ENCODE measurements around the gene MSL2.
A peak's percentile ranks its signal among the peaks of the same experiment; 100 is the strongest.
"Not testable (repeated sequence)": the region's sequence is repeated elsewhere in the genome, so short reads cannot be mapped to it uniquely, and the experiment has no call there.

MSL2 gene

DNA sequence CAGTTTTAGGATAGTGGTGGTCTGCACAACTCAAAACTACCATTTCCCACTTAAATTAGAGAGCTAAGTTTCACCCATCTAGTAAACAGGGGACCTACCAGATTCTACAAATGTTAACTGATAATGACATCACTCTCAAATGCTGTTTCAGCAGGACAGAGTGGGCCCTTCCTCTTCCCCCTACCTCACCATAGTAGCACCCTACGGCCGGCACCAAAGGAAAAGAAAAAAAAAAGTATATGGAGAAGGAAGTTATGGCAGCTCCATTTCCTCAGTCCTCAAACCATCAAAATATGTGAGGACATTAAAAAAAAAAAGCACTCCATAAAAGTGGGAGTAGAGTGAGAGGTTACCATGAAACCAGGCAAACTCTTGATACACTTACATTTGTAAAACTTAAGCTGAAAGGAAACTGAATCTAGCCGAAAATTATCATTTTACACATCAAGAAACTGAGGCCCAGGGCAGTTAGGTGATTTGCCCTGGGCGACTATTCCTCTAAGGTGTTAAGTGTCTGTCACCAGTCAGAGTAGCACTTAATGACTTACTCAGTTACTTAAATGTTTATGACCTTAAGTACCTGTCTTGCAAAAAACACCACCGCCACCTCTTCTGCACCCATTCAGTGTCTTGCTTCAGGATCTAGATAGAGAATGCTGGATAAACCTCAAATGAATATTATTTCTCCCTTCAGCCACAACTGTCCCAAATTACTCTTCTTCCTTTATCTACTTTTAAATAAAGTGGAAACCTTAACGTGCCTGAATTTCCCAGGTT lies 2.7 kb downstream of the MSL2 start:
- DNase-seq, result peak in 1 of 51 donors; percentile 21

DNA sequence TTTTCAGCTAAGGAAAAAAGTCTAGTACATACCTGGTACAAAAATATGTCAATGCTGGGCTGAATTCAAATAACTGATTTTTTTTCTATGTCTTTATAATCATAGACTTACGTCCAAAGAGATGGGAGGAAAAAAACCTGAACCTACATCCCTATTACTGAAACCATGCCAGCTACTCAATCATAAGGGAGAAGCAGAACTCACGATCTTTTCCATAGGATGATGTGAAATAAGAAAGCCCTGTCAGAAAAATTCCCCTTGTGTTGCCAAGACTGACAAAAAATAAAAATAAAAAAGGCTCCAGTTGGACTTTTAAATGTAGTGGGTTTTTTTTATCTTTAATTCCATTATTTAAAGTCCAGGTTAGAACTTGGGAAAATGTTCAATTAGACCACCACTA lies 3.3 kb downstream of the MSL2 start:
- DNase-seq, result no peak

DNA sequence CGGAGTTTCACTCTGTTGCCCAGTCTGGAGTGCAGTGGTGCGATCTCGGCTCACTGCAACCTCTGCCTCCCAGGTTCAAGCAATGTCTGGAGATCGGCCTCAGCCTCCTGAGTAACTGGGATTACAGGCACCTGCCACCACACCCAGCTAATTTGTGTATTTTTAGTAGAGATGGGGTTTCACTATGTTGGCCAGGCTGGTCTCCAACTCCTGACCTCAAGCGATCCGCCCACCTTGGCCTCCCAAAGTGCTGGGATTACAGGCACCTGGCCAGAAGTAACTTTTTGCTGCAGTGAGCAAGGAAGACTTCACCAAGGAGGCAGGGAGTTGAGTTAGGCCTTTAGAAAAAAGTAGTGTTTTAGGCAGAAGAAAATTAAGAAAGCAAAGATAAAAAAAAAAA lies 3.9 kb downstream of the MSL2 start:
- DNase-seq, result not testable (repeated sequence)

DNA sequence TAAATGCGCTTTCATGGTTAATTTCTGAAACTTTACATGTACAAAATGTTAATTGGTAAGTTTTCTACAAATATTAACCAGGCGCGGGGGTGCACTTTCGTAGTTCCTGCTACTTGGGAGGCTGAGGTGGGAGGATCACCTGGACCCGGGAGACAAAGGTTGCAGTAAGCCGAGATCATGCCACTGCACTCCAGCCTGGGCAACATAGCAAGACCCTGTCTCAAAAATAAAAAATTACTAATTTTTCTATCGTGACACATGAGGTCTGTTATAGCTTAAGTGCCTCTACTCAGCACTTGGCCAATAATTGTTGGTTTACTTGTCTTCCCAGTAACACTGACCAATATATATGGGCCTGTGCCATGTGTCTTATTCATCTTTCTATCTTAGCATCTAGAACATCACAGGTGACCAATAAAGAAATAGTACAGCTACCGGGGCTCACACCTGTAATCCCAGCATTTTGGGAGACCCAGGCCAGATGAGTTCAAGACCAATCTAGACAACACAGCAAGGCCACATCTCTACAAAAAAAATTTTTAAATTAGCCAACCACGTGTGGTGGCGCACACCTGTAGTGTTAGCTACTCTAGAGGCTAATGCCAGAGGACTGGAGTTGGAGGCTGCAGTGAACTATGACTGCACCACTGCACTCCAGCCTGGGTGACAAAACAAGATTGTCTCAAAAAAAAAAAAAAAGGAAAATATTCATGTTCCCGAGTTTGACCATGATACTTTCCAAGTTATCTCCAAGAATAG lies 6.1 kb downstream of the MSL2 start:
- DNase-seq, result no peak

DNA sequence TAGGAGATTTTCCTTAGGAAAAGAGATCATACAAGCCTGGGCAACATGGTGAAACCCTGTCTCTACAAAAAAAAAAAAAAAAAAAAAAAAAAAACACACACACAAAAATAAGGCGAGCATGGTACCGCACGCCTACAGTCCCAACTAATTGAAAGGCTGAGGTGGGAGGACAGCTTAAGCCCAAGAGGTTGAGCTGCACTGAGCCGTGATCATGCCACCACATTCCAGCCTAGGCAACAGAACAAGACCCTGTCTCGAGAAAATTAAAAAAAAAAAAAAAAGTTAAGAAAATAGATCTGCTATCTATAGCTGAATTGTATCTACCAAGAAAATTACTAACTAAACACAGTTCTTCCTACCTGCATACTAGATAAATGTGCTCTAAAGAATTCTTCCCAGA lies 7.1 kb downstream of the MSL2 start:
- DNase-seq, result no peak

DNA sequence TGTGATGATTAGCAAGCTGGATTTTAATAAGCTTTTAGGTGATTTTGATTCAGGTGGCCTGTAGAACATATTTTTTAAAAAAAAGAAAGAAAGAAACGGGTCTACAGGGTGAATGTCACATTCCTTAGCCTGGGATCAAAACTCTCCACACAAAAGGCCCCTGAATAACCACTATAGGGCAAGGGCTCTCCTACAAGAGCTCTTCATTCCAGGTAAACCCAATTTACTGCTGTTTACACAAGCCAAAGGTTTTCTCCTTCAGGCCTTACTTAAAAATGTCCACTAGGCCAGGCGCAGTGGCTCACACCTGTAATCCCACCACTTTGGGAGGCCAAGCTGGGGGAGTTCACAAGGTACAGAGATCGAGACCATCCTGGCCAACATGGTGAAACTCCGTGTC lies 8.3 kb downstream of the MSL2 start:
- no peak for DNase-seq

GRCh38 chr3:136186846-136187245 lies 9.3 kb downstream of the MSL2 start:
- no peak for DNase-seq

DNA sequence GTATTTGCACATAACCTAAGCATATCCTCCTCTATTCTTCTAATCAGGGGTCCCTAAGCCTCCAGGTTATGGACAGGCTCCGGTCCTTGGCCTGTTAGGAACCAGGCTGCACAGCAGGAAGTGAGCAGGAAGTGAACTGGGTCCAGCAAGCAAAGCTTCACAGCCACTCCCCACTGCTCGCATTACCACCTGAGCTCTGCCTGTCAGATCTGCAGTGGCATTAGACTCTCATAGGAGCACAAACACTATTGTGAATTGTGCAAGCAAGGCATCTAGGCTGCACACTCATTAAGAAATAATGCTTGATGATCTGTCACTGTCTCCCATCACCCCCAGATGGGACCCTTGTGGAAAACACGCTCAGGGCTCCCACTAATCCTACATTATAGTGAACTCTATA lies 9.8 kb downstream of the MSL2 start:
- no peak for DNase-seq

DNA sequence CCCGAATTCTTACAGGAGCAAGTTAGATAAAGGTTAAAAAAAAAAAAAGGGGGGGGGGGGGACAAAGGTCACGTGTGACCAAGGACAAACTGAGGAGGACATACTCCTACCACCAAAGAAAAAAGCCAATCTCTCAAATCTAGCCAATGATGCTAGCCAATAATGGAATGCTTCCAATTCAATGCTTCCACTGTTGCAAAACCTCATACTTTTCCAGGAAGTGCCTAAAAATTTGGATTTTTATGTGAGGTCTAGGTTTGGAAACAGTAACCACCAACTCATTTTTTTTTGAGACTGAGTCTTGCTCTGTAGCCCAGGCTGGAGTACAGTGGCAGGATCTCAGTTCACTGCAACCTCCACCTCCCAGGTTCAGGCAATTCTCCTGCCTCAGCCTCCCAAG lies 11.4 kb downstream of the MSL2 start:
- no peak for DNase-seq

GRCh38 chr3:136181741-136182140 lies 14.4 kb downstream of the MSL2 start:
- no peak for DNase-seq

GRCh38 chr3:136177876-136178275 lies 18.3 kb downstream of the MSL2 start:
- DNase-seq, result no peak

DNA sequence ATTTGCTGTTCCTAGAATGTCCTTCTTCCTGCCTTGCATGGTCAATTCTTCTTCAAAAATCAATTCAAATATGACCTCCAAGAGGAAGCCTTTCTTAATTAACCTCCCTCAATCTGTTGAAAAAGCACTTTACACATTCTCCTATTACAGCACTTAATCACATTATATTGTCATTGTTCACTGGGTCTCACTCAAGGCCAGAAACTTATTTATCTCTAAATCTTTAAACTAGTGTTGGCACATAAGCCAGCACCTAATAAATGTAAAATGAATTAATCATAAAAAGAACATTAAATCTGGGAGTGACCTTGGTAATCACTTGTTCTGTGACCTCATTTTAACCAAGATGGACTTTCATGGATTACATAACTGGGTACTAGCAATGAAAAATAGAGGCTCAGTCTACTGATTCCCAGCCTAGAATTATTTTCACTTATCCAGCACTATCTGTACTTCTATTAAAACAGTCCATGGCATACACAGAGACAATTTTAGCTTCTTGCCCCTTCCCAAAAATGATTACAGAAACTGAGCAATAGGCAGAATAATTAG lies 22.1 kb downstream of the MSL2 start:
- no peak for DNase-seq

DNA sequence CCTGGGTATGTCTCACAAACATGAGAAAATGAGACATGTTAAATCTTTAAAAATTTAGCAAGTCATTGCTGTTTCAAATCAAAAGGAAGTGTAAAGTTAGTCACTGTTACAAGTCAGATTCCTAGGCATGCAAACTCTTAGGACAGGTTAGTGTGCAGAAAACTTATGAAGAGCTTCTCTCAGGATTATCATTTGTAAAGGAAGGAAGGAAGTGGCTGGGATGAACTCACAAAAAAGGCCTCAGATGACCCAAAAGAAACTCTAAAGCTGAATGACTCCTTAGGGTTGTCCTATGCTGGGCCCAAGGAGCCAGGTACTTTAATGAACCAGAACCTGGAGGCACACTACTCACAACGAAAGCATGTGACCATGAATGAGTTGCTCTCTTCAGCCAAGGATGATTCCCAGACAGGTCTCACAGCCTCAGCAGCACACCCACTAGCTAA lies 25.0 kb downstream of the MSL2 start:
- DNase-seq, result no peak

- not testable (repeated sequence) for DNase-seq
Measured at GRCh38 chr3:136168236-136168635, 27.9 kb downstream of the MSL2 start.

GRCh38 chr3:136166507-136166906 lies 29.6 kb downstream of the MSL2 start:
- DNase-seq, result no peak

GRCh38 chr3:136163607-136164006 lies 32.5 kb downstream of the MSL2 start:
- not testable (repeated sequence) for DNase-seq

DNA sequence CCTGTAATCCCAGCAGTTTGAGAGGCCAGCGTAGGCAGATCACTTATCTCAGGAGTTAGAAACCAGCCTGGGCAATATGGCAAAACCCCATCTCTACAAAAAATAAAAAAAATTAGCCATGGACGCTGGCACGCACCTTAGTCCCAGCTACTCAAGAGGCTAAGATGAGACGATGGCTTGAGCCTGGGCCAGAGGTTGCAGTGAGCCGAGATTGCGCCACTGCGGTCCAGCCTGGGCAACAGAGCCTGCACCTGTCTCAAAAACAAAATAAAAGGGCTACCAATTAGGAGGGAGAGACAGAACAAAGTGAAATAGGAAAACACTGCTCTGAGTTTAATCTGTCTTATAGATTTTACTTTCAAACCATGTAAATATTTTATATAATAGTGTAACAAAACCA lies 33.8 kb downstream of the MSL2 start:
- DNase-seq, result no peak

DNA sequence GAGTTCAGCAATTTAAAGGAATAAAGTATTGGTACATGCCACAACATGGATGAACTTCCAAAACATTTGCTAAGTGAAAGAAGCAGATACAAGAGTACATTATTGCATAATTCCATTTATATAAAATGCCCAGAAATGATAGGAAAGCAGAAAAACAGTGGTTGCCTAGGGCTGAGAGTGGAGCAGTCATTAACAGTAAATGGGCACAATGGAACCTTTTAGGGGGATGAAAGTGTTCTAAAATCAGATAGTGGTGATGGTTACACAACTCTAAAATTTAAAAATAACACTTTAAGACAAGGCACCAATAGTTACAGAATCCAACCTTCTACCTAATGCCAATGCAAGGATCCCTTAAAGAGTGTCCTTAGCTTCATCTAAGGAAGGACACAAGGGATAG lies 34.6 kb downstream of the MSL2 start:
- no peak for DNase-seq

DNA sequence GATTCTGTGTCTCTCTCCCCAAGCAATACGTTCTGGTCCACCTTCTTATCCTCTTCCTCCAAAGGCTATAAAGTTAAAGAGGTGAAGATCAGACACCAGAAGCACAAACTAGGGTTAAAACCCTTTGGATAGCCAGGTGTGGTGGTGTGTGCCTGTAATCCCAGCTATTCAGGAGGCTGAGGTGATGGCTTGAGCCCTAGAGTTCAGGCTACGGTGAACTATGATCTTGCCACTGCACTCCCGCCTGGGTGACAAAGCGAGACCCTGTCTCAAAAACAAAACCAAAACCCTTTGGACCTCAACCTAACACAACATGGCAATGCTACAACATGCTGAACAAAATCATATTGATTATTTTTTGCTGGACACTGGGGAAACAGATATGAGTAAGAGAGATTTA lies 43.2 kb downstream of the MSL2 start:
- no peak for DNase-seq

DNA sequence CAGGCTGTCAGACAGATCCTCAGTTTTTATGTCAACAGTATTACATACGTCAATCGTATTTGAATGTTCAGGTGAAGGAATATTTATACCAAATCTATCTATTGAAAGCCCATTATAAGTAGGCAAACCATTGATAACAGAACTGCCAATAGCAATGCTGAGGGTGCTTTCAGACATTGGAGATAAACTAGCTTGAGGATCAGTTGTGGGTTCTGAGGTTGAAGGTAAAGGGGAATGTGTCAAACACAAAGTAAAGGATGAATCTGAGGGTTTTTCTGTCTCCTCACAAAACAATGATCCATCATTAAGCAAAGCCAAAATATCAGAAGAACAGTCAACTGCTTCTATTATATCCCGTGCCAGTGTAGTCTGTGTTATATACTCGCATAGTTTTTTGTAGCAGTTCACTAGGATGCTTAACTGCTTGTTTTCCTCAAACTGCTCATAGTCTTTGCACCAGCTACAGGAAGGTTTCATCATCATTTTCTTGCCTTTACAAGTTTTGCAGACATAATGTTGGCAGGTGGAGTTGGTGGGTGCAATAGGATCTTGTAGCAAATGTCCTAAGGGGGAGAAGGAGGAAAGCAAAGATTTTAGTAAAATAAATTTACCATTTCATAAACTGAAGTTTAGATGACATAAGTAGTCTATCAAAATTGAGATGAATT lies 43.8 kb downstream of the MSL2 start:
- DNase-seq, result no peak

DNA sequence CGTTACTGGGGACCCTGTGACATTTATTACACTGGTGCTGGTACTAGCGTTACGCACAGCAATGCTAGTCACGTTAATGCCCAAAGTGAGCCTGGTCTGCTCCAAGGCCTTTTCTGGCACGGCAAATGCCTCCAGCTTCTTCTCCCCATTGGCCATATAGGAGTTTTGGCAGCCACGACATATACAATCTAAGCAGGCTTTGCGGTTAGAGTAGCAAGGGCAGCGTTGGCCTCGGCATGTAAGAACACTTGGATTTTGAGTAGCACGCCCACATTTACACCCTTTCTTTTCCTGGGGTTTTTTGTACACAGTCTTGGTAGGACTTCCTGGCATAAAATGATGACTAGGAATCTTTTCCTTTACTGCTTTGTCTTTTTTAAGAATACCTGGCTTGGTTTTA lies 44.9 kb downstream of the MSL2 start:
- no peak for DNase-seq

DNA sequence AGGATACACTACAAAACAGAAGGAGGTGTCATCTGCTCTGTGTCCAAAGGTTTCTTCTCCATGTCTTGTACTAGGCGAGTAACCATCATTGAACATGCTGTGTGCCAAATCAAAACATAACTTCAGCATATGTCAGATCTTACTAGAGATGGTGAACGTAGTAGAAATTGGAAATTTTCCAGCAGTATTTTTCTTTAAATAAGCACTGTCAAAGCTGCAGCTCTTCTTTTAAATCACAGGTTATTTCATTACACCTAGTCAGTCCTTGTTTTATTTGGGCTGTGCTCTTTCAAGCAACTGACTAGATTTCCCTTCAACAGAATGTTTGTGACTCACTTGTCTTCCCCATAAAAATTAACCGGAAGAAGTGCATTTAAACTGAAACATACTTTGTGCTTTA lies 46.5 kb downstream of the MSL2 start:
- no peak for DNase-seq
